Stomach (tissue), 4 donors: Measurements from ENCODE around the gene NYAP2.

Experiments
- CTCF ChIP-seq, 7 experiments: fragments of 450-650 bp in 4 of 7; fragments of 200-600 bp in 3 of 7; sonication (generic) in 3 of 7; IDR thresholded peaks; one replicate each; pipeline ENCODE4 v1.5.1; 2016 to 2019; ENCODE audit warnings: antibody characterized with exemption in 7 of 7, control low read depth in 2 of 7, mild to moderate bottlenecking in 1 of 7
- POLR2AphosphoS5 ChIP-seq, 3 donors: sonication (generic); formaldehyde crosslinking; IDR thresholded peaks; one replicate each; pipeline ENCODE4 v1.6.1; 2016; ENCODE audit warnings: antibody characterized with exemption in 3 of 3

- TF ChIP-seq CTCF (IDR thresholded peaks at IDR 0.05) (no peak), POLR2AphosphoS5 (IDR thresholded peaks at IDR 0.05) (no peak)
These were observed 86.7 kb downstream of the NYAP2 start for GRCh38 chr2:225486236-225486635.
